GM11168 (cell line): ENCODE data around the gene AKNA.

Experiments
- in situ Hi-C: fragments of 300-500 bp; cut with MboI; formaldehyde crosslinking; loops from one replicate; pipeline ENCODE4 v1.12.0; 2022; ENCODE audit warnings: low sequenced_read_pairs; ENCODE audit not compliant: unreplicated experiment

Gene AKNA

GRCh38 chr9:114400219-114400618 lies 12.4 kb upstream of the AKNA start:
- in situ Hi-C loops: loop anchor here (25.0 kb wide), 1 partner anchor 612 kb away; no protein-coding TSS in a partner anchor

- in situ Hi-C loops: no loop called here
These were observed 11.6 kb upstream of the AKNA start for GRCh38 chr9:114399381-114399780.

GRCh38 chr9:114397848-114398605 lies 10.2 kb upstream of the AKNA start:
- in situ Hi-C loops: no loop called here

GRCh38 chr9:114397219-114397847 lies 9.6 kb upstream of the AKNA start:
- in situ Hi-C loops: no loop called here

GRCh38 chr9:114396558-114397218 lies 8.9 kb upstream of the AKNA start:
- in situ Hi-C loops: no loop called here

GRCh38 chr9:114395768-114396167 lies 8.0 kb upstream of the AKNA start:
- in situ Hi-C loops: no loop called here

GRCh38 chr9:114395334-114395617 lies 7.5 kb upstream of the AKNA start:
- in situ Hi-C loops: no loop called here

GRCh38 chr9:114394523-114395333 lies 6.9 kb upstream of the AKNA start:
- in situ Hi-C loops: no loop called here

- in situ Hi-C loops: no loop called here
These were observed 4.9 kb upstream of the AKNA start for GRCh38 chr9:114392749-114393112.

GRCh38 chr9:114390952-114391351 lies 3.2 kb upstream of the AKNA start:
- in situ Hi-C loops: no loop called here

GRCh38 chr9:114389612-114390368 lies 2.0 kb upstream of the AKNA start:
- in situ Hi-C loops: no loop called here

GRCh38 chr9:114388764-114389375 lies 1.1 kb upstream of the AKNA start:
- in situ Hi-C loops: no loop called here

- in situ Hi-C loops: no loop called here
These were observed 538 bp upstream of the AKNA start for GRCh38 chr9:114388357-114388682.

GRCh38 chr9:114386886-114387679 lies 699 bp downstream of the AKNA start:
- in situ Hi-C loops: no loop called here

- in situ Hi-C loops: no loop called here
These were observed 1.4 kb downstream of the AKNA start for GRCh38 chr9:114386361-114386885.

GRCh38 chr9:114385397-114386181 lies 2.2 kb downstream of the AKNA start:
- in situ Hi-C loops: no loop called here

GRCh38 chr9:114384836-114385396 lies 2.9 kb downstream of the AKNA start:
- in situ Hi-C loops: no loop called here

- in situ Hi-C loops: no loop called here
These were observed 3.4 kb downstream of the AKNA start for GRCh38 chr9:114384341-114384740.
